Lower lobe of right lung (tissue), 2 donors: ENCODE results near the gene IRF3. TPM values are rescaled to one million over a fixed set of nuclear protein-coding genes. Genes with fewer than 3 reads are reported as not detected.

Source experiments
- ATAC-seq, 2 donors: fragments of 200-7000 bp; cut with Tn5 transposase; one replicate each; pipeline ENCODE4 v1.9.1; 2020 to 2022; ENCODE audit warnings: mild to moderate bottlenecking in 2 of 2, moderate library complexity in 2 of 2
- DNase-seq: peaks from one replicate; pipeline ENCODE4 v3.0.0-alpha.2; 2020
- H3K27ac ChIP-seq: fragments of 200-600 bp; one replicate; pipeline ENCODE4 v1.8.0; 2022
- H3K27me3 ChIP-seq: fragments of 200-600 bp; one replicate; pipeline ENCODE4 v1.8.0; 2022; ENCODE audit warnings: low read depth
- H3K36me3 ChIP-seq: fragments of 200-600 bp; one replicate; pipeline ENCODE4 v1.8.0; 2022; ENCODE audit warnings: mild to moderate bottlenecking
- H3K4me1 ChIP-seq: fragments of 200-600 bp; one replicate; pipeline ENCODE4 v1.8.0; 2022
- H3K4me3 ChIP-seq: fragments of 200-600 bp; one replicate; pipeline ENCODE4 v1.8.0; 2022; ENCODE audit warnings: mild to moderate bottlenecking
- H3K9me3 ChIP-seq: fragments of 200-600 bp; one replicate; pipeline ENCODE4 v1.8.0; 2022
- CTCF ChIP-seq: fragments of 200-600 bp; IDR thresholded peaks from one replicate; pipeline ENCODE4 v1.8.0; 2022; ENCODE audit warnings: antibody characterized with exemption, mild to moderate bottlenecking
- intact Hi-C: fragments of 100-400 bp; cut with DNase I; formaldehyde crosslinking; loops from one replicate; pipeline ENCODE4 v1.11.0; 2022
- total RNA-seq: library from RNA; stranded (reverse); fragmentation: NEBNext Ultra II Directional; extraction: Animal tissue kit (Norgen Biotek cat#: 25700); gene quantifications from one replicate; pipeline ENCODE4 v1.2.1, GENCODE V29; 2021
- donor health status: DM: no; HTN: yes; CAD: no; lungs with severe emphysema.

Gene IRF3
- total RNA-seq, 1 donor from 2014 or later = 99.8 TPM

- DNase-seq (no peak), ATAC-seq (no peak)
- no peaks in the 10 kb centered on the region for H3K27me3 ChIP-seq
- peaks cover 30% of the 10 kb centered on the region for H3K4me1 ChIP-seq
- peaks cover 63% of the 10 kb centered on the region for H3K36me3 ChIP-seq
- H3K4me3 ChIP-seq = no peak overlapping the region
- intact Hi-C loops = no loop called here
- H3K27ac ChIP-seq = no peak overlapping the region
- no peaks in the 10 kb centered on the region for H3K9me3 ChIP-seq
- TF ChIP-seq CTCF = no peak
Observed at GRCh38 chr19:49681830-49682229, 16.2 kb upstream of the IRF3 start.

- Histone ChIP-seq H3K9me3 (no peaks in the 10 kb centered on the region), H3K36me3 (peaks cover 53% of the 10 kb centered on the region), H3K27ac (peak overlapping the region; percentile 67), H3K4me3 (peak overlapping the region; percentile 35), H3K4me1 (peaks cover 36% of the 10 kb centered on the region), H3K27me3 (no peaks in the 10 kb centered on the region)
- peak; percentile 93 for DNase-seq
- peak; percentile 100 for TF ChIP-seq CTCF
- intact Hi-C loops = no loop called here
- ATAC-seq = peak; percentile 23 to 57
Observed at GRCh38 chr19:49680421-49681351, 15.0 kb upstream of the IRF3 start.

GRCh38 chr19:49679771-49680413 is 14.2 kb upstream of the IRF3 start:
- DNase-seq = no peak
- peak overlapping the region; percentile 67 for H3K27ac ChIP-seq

GRCh38 chr19:49678985-49679770 is 13.5 kb upstream of the IRF3 start:
- ATAC-seq (no peak), DNase-seq (no peak)
- peaks cover 38% of the 10 kb centered on the region for H3K36me3 ChIP-seq
- intact Hi-C loops = no loop called here
- H3K4me3 ChIP-seq = no peak overlapping the region
- H3K4me1 ChIP-seq = peaks cover 37% of the 10 kb centered on the region
- peak overlapping the region; percentile 92 for H3K27ac ChIP-seq
- no peaks in the 10 kb centered on the region for H3K27me3 ChIP-seq
- H3K9me3 ChIP-seq = no peaks in the 10 kb centered on the region
- no peak for TF ChIP-seq CTCF

More at GRCh38 chr19:49679771-49680413, 14.2 kb upstream of the IRF3 start:
- Histone ChIP-seq H3K9me3 (no peaks in the 10 kb centered on the region), H3K4me3 (no peak overlapping the region), H3K4me1 (peaks cover 37% of the 10 kb centered on the region), H3K36me3 (peaks cover 45% of the 10 kb centered on the region), H3K27me3 (no peaks in the 10 kb centered on the region)
- ATAC-seq = no peak
- intact Hi-C loops = no loop called here
- no peak for TF ChIP-seq CTCF
